ENCODE data around the gene ZNF892.

DNA sequence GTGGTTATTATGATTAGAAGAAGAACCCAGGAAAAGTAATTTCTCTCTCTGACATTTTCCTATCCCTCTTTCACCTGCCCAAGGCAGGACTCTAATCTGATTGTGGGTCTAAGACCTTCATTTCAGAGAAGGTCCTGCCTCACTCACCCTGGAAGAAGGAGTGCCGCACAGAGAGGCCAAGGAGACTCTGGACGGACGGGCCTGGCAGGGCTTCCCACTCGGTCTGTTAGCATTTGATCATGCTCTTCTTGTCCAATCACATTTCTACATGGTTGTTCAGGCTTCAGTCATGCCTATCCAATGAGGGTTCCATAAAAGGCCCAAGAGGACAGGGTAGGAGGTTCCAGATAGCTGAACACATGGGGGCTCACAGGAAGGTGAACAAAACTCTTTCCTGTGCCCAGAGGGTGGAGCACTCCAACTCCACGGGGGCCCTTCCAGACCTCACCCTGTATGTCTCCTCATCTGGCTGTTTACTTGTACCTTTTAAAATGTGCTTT, 27.0 kb downstream of the ZNF892 start:
- TF ChIP-seq GATA3 (IDR thresholded peaks at IDR 0.05; ENCODE audit: low read depth, low read length) (no peak), GATA2 (IDR thresholded peaks at IDR 0.05; ENCODE audit: low read depth, low read length) (no peak)

Data from SH-SY5Y (cell line).